Mesothelial cell of epicardium (in vitro differentiated cells): ENCODE data around the gene ZSCAN20. TPM values are rescaled to one million over a fixed set of nuclear protein-coding genes. Genes with fewer than 3 reads are reported as not detected.
"Not testable (repeated sequence)": the region's sequence is repeated elsewhere in the genome, so short reads cannot be mapped to it uniquely, and the experiment has no call there.

Experiments
- DNase-seq, 2 experiments: peaks; one replicate each; pipeline ENCODE4 v3.0.0; 2021; ENCODE audit warnings: low spot score in 2 of 2; ENCODE audit not compliant: unreplicated experiment in 2 of 2
- H3K27ac Mint-ChIP-seq: 2 replicates; pipeline ENCODE4 v1.8.0; 2021; ENCODE audit warnings: mixed read lengths
- H3K27me3 Mint-ChIP-seq: 2 replicates; pipeline ENCODE4 v1.8.0; 2021; ENCODE audit warnings: low read depth, mixed read lengths
- H3K36me3 Mint-ChIP-seq: 2 replicates; pipeline ENCODE4 v1.8.0; 2021; ENCODE audit warnings: mixed read lengths
- H3K4me1 Mint-ChIP-seq: 2 replicates; pipeline ENCODE4 v1.8.0; 2021; ENCODE audit warnings: mixed read lengths
- H3K4me3 Mint-ChIP-seq: 2 replicates; pipeline ENCODE4 v1.8.0; 2021; ENCODE audit warnings: mild to moderate bottlenecking, moderate library complexity, mixed read lengths
- H3K9me3 Mint-ChIP-seq: 2 replicates; pipeline ENCODE4 v1.8.0; 2021; ENCODE audit warnings: mixed read lengths
- CTCF ChIP-seq: fragments of 200-600 bp; sonication (generic); IDR thresholded peaks from one replicate; pipeline ENCODE4 v1.5.0; 2021; ENCODE audit warnings: antibody characterized with exemption; ENCODE audit not compliant: unreplicated experiment
- total RNA-seq: library from RNA; stranded (reverse); gene quantifications from 3 replicates; pipeline ENCODE4 v1.2.1, GENCODE V29; 2021

Gene ZSCAN20
- total RNA-seq, 1 donor from 2014 or later: 8.0 TPM

GRCh38 chr1:33503506-33503905 is 31.1 kb downstream of the ZSCAN20 start:
- no peak for DNase-seq
- H3K36me3 Mint-ChIP-seq: peaks cover 9% of the 10 kb centered on the region
- TF ChIP-seq CTCF: no peak
- H3K4me1 Mint-ChIP-seq: no peaks in the 10 kb centered on the region
- no peak overlapping the region for H3K27ac Mint-ChIP-seq
- H3K27me3 Mint-ChIP-seq: no peaks in the 10 kb centered on the region
- no peak overlapping the region for H3K4me3 Mint-ChIP-seq
- H3K9me3 Mint-ChIP-seq: peaks cover 16% of the 10 kb centered on the region

- Mint-ChIP-seq H3K4me3 (no peak overlapping the region), H3K27ac (no peak overlapping the region), H3K36me3 (no peaks in the 10 kb centered on the region), H3K9me3 (peaks cover 11% of the 10 kb centered on the region), H3K27me3 (peaks cover 5% of the 10 kb centered on the region), H3K4me1 (no peaks in the 10 kb centered on the region)
- DNase-seq: no peak
- no peak for TF ChIP-seq CTCF
Measured at GRCh38 chr1:33507661-33508060, 35.2 kb downstream of the ZSCAN20 start.

GRCh38 chr1:33508151-33508550 is 35.7 kb downstream of the ZSCAN20 start:
- no peak for DNase-seq
- Mint-ChIP-seq H3K36me3 (no peaks in the 10 kb centered on the region), H3K4me3 (no peak overlapping the region), H3K4me1 (no peaks in the 10 kb centered on the region), H3K9me3 (peaks cover 13% of the 10 kb centered on the region), H3K27me3 (peaks cover 5% of the 10 kb centered on the region), H3K27ac (no peak overlapping the region)
- TF ChIP-seq CTCF: no peak

GRCh38 chr1:33509276-33509675 is 36.8 kb downstream of the ZSCAN20 start:
- H3K36me3 Mint-ChIP-seq, H3K27ac Mint-ChIP-seq, H3K4me3 Mint-ChIP-seq, H3K4me1 Mint-ChIP-seq, H3K27me3 Mint-ChIP-seq, DNase-seq: not testable (repeated sequence)
- peaks cover 15% of the 10 kb centered on the region for H3K9me3 Mint-ChIP-seq

- no peak for TF ChIP-seq CTCF
- no peak overlapping the region for H3K4me3 Mint-ChIP-seq
- no peaks in the 10 kb centered on the region for H3K36me3 Mint-ChIP-seq
- no peak for DNase-seq
- peaks cover 9% of the 10 kb centered on the region for H3K9me3 Mint-ChIP-seq
- H3K27ac Mint-ChIP-seq: no peak overlapping the region
- H3K27me3 Mint-ChIP-seq: peaks cover 22% of the 10 kb centered on the region
- H3K4me1 Mint-ChIP-seq: peaks cover 7% of the 10 kb centered on the region
Measured at GRCh38 chr1:33512226-33513011, 40.0 kb downstream of the ZSCAN20 start.

GRCh38 chr1:33515112-33515511 is 42.7 kb downstream of the ZSCAN20 start:
- no peak overlapping the region for H3K27ac Mint-ChIP-seq
- H3K36me3 Mint-ChIP-seq: no peaks in the 10 kb centered on the region
- TF ChIP-seq CTCF: no peak
- H3K4me1 Mint-ChIP-seq: peaks cover 11% of the 10 kb centered on the region
- H3K4me3 Mint-ChIP-seq: no peak overlapping the region
- DNase-seq: no peak
- H3K27me3 Mint-ChIP-seq: peaks cover 26% of the 10 kb centered on the region
- peaks cover 4% of the 10 kb centered on the region for H3K9me3 Mint-ChIP-seq
